NCI-H524 (cell line): ENCODE results near the gene ABI3BP.
A peak's percentile ranks its signal among the peaks of the same experiment; 100 is the strongest.

Source experiments
- DNase-seq, 2 experiments: peaks; one replicate each; lab custom pipeline; 2025; lab: John Stamatoyannopoulos, UW

ABI3BP gene

DNA sequence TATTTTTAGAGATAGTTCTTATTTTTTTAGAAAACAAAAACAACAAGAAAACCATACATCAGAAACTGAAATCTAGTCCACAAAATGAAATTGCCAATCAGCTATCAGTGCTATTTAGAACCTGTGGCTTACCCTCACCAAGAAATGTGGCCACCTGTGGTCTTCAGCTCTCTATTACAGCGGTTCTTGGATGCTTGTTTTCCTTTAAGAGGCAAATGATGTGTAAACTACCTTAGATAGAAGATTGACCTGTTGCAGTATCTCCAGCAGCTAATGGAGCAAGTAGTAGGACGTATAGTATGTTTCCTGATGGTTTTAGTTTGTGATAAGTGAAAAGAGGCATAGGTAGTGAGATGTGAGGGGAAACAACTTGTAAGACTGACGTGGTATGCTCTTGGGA lies 262.7 kb downstream of the ABI3BP start:
- no peak for DNase-seq

DNA sequence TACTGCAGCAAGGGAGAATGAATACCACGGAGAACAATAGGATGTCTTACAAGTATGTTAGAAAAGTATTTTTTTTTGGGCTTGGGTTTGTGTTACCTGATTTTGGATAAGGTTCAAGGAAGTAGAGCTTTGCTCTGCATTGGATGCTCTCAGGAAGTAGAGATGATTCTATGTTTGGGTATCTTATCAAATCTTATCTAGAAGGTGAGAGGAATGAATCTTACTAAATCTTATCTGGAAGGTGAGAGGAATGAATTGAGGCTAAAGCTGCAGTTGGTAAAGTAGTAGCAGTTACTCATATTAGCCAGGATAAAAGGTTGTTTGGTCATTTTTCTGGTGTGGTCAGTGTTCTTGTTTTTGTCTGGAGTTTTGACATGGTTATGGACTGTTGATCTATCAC lies 266.5 kb downstream of the ABI3BP start:
- no peak for DNase-seq

DNA sequence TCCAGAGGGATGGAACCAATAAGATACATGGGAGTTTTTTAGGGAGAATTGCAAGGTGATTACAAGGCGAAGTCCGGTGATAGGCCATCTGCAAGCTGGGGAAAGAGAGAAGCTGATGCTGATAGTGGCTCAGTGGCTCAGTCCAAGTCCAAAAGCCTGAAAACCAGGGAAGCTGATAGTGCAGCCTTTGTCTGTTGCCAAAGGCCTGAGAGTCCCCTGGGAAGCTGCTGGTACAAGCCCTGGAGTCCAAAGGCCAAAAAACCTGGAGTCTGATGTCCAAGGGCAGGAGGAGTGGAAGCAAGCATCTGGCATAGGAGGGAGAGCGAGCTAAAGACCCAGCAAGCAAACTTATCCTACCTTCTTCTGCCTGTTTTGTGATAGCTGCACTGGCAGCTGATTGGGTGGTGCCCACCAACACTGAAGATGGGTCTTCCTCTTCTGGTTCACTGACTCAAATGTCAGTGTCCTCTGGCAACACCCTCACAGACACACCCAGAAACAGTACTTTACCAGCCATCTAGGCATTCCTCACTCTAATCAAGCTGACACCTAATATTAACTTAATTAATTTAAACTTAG lies 267.2 kb downstream of the ABI3BP start:
- no peak for DNase-seq

DNA sequence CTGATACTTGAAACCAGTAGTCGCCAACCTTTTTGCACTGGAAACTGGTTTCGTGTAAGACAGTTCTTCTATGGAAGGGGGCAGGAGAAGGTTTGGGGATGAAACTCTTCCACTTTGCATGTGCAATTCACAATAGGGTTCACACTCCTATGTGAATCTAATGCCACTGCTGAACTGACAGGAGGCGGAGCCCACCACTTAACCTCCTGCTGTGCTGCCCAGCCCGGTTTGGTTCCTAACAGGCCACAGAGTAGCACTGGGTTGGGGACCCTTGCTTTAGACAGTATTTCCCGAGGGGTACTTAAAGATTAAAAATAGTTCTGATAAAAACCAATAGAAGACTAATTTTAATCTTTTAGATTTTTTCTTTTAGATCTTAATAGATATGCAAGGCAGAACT lies 272.8 kb downstream of the ABI3BP start:
- DNase-seq, result peak in 1 of 2 experiments; percentile 12

DNA sequence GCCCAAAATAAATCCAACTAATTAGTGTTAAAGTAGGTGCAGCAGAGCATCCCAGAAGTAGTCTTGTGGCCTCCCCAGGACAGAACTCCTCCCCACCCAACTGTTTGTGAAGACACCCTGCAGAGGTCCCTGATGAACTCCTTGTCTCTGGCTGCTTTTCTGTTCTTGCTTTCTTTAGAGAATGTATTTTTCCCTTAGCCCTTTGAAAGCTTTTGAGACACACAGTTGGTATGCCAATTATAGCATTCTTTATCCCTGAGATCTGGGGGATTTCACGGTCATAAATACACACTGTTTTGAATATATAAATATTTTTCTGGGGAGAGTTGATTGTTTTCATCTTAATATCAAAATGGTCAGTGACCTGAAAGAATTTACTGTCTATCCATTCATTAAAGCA lies 274.1 kb downstream of the ABI3BP start:
- no peak for DNase-seq

DNA sequence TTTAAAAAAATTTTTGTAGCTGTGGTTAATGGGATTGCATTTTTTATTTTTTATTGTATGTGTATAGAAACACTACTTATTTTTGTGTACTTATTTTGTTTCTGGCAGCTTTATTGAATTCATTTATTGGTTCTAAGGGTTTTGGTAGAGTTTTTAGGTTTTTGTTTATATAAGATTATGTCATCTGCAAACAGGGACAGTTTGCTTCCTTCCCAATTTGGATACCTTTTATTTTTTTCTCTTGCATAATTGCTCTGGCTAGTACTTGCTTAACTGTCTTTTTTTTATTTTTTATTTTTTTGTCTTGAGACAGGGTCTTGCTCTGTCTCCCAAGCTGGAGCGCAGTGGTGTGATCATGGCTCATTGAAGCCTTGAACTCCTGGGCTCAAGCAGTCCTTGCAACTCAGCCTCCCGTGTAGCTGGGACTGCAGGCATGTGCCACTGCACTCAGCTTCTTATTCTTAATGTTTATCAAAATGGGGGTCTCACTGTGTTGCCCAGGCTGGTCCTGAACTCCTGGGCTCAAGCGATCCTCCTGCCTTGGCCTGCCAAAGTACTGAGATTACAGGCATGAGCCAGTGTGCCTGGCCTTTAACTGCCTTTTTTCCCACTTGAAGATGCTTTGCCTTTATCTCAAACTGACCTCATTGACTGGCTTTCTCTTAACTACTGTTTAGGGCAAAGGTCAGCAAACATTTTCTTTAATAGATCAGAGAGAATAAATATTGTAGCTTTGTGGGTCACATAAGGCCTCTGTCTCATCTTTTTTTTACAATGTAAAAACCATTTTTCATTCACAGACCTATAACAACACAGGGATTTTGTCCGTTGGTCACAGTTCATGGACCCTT lies 275.4 kb downstream of the ABI3BP start:
- no peak for DNase-seq

DNA sequence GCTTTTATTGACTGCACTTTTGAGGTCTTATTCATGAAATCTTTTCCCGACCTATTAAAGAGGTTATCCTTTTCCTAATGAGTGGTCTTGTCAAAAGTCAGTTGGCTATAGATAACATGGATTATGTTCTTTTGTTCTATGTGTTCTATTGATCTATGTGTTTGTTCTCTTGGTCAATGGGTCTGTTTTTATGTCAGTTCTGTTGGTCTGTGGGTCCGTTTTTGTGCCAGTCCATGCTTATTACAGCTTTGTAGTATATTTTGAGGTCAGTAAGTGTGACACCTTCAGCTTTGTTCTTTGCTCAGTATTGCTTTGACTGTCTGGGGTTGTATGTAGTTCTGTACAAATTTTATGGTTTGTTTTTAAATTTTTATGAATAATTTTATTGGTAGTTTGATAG lies 276.2 kb downstream of the ABI3BP start:
- DNase-seq, result no peak

DNA sequence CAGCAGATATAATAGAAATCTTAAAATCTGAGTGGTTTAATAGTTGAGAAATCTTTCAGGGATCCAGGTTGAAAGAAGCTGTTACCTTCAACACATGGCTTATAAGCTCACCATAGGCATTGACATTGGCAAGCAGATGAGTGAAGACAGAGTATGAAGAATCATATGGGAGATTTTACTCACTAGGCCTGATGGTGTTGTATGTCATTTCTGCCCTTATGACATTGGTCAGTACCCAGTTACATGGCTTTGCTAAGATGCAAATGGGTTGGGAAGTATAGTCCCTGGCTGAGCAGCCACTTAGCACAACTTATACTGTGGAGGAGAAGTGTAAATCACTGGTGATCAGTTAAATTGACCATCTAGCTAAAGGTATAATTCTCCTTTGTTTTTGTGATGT lies 278.0 kb downstream of the ABI3BP start:
- DNase-seq, result no peak

DNA sequence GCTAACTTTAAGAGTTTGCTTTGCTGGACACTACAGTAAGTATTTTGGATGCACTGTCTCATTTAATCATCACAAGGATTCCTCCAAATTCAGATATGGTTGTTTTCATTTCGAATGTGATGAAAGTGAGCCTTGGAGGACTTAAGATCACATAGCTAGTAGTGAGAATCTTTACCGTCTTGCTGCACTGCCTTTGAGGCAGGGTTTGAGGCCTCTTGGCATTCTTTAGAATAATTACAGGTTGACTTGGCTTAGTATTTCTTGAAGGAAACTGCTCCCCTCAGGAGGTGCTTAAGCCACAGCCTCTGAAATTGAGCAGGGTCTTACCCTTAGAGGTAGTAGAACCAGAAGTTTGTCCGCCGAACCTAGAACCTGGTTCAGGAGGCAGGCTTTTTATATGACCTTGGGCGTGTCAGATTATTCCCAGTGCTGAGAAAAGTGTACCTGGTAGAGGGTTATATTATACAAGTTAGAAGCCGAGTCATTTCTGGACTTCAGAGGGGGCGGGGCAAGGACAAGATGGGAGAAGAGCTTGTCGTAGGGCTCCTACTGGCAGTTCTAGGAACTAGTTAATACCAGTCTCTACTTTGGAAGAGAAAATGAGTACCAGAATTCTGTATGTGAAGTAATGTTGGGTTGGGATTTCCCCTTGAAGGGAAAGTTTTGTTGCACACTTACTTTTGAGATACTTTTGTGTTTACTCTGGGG lies 282.8 kb downstream of the ABI3BP start:
- DNase-seq, result peak in 1 of 2 experiments; percentile 44

DNA sequence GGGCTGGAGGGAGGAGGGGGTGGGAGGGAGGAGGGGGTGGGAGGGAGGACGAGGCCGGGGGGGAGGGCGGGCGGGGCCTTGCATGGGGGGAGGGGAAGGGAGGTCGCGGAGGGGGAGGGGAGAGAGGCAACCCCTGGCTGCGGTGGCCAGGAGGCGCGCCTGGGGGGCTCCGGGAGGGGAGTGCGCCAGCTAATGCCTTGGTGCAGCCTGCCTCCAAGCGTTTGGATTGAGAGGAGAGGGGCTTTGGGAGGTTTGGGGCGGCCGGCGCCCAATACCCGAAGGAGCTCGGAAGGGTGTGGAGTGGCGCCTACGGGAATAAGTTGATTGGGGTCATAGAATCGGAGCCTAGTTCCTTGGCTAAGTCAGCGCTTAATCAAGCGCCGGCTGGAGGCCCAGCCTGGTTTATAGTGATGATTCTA lies 283.4 kb downstream of the ABI3BP start:
- peak; percentile 56 to 77 for DNase-seq

DNA sequence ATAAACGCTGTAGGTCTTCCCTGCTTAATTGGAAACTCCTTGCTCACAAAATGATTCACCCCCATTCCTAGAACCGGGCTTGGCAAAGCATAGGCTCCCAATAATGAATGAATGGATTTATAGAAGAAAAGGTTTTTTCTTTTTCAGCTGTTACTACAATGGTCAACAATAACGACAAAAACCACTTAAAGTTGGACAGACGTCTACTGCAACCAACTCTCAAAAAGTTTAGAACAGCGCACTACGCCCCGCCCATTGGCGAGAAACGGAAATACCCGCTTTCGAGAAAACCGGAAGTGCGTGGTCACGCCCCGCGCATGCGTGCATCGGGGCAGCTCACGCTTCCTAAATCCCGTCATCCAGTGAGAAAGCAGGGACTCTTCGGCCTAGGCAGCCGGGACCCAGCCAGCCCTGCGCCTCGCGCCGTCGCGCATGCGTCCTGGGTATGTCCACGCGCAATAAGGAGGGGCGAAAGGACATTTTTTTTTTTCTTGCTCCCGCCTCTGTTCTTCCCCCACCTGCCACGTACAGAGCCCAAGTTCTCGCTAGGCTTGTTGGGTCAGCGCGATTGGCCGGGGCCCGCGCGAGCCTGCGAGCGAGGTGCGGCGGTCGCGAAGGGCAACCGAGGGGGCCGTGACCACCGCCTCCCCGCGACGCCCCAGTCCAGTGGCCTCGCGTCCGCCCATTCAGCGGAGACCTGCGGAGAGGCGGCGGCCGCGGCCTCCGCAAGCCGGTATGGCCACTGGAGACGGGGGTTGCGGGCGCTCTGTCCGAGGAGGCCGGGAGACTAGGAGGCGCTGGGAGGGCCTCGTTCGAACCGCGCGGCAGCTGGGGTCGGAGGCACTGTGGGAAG lies 284.0 kb downstream of the ABI3BP start, which contains the start of gene TFG:
Gene TFG, plus strand, starts transcription at position 506 of the 853 bp plus-strand sequence. CDS start 4,192 bp downstream, outside the sequence.
- peak; percentile 99 to 100 for DNase-seq

DNA sequence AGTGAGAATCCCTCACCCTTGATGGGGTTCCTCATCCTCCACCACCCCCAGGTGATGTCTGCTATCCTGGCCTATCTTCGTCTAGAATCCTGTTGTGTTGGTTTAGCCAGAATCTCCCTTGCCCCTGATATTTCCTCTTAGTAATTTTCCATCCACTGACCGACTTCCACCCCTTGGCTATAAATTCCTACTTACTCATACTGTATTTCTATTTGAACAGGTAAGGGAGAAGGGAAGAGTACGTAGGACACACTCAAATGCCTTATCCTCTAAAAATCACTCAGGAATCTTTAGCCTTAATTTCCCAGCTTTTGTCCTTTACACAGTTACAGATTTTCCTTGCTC lies 284.6 kb downstream of the ABI3BP start:
- DNase-seq, result no peak

DNA sequence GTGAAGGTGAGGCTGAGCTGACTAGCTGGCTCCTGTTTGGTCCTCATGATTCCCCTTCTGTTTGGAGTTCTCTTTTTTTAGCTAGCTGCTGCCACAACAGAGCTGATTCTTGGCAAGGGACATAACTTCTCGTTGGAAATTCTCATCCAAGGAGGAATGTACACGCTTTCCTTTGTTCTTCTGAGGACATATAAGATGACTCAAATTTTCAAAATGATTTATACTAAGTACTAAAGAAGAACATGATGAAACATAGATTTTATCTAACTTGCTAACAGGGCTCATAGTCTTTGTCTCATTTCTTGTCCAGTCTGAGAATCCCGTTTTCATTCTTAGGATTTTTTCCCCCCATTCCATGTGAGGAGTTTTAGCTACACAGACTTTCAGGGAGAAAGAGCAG lies 286.9 kb downstream of the ABI3BP start:
- no peak for DNase-seq

DNA sequence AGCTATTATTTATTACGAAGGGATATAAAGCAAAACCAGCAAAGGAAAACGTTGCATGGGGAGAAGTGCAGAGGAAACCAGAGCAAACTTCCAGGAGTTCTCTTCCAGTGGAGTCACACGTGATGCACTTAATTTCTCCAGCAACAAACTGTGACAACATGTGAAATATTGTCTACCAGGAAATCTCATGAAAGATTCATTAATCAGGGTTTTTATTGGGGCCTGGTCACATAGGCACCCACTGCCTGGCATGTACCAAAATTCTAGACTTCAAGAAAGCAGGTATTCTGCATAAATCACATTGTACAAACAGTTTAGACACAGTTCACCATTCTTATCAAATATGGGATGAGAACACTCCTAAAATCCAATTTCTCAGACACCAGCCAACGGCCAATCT lies 289.4 kb downstream of the ABI3BP start:
- no peak for DNase-seq

DNA sequence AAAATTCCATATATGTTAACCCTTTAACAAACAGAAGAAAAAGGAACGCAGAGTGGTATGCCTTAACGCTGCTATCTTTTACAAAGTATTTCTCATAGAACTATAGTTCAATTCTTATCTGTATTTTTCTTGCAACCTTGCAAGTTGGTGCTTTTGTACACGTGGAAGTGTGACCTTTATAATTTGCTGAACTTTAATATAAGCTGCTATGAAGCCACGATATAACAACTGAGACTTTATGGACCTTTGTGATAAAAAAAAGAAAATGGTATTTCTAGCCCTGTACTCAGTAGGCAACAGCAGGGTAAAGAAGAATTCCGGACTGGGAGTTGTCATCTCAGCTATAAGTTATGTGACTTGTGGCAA lies 290.3 kb downstream of the ABI3BP start:
- DNase-seq, result no peak

DNA sequence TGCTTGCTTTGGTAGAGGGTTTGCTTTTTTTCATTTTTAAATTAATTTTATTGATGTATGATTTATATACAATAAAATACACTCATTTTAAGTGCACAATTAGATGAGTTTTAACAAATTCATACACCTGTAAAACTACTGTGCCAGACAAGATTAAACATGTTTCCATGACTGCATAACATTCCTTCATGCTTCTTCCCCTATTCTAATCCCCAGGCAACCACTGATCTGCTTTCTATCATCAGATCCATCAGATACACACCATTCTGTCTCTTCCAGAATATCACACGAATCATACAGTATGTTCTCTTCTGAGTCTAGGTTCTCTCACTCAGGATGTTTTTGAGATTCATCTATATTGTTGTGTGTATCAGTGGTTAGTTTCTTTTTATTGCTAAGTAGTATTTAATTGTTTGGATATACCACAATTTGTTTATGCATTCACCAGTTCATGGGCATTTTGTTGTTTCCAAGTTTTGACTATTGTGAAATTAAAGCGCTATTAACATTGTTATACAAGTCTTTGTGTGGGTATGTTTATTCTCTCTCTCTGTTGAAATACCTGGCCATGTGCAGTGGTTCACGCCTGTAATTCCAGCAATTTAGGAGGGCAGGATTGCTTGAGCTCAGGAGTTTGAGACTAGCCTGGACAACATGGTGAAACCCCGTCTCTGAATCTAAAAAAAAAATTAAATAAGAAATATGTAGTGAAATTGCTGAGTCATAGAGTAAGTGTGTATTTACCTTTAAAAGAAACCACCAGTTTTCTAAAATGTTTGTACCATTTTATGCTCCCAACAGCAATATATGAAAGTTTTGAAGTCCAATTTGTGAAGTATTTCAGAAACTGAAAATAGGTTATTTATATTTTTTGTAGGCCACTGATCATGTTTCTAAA lies 290.9 kb downstream of the ABI3BP start:
- no peak for DNase-seq

DNA sequence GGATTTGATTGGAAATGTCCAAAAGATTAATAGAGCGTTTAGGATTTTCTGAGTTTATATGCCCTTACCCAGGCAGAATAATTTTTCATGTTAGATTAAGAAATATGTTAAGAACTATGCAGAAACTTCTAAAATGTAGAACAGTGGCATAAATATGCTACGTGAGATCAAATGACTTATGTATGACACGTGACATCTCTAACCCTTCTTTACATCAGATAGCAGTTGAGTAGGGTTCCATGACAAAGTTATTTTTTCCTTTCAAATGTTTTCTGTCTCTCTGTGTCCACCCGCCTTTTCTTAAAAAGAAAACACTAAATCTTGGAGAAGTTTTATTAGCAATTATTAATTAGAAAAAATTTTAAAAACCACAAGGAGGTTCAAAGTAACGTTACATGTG lies 292.5 kb downstream of the ABI3BP start:
- no peak for DNase-seq
